Activated CD8-positive, alpha-beta memory T cell treated with anti-CD3 and anti-CD28 coated beads, Interleukin-2, amount 50 U/mL, for 24 hours (primary cell): ENCODE results near the gene TULP3.

Experiments used
- DNase-seq: peaks from one replicate; pipeline ENCODE4 v3.0.0-alpha.2; 2020; ENCODE audit errors: extremely low read depth

TULP3 gene

DNA sequence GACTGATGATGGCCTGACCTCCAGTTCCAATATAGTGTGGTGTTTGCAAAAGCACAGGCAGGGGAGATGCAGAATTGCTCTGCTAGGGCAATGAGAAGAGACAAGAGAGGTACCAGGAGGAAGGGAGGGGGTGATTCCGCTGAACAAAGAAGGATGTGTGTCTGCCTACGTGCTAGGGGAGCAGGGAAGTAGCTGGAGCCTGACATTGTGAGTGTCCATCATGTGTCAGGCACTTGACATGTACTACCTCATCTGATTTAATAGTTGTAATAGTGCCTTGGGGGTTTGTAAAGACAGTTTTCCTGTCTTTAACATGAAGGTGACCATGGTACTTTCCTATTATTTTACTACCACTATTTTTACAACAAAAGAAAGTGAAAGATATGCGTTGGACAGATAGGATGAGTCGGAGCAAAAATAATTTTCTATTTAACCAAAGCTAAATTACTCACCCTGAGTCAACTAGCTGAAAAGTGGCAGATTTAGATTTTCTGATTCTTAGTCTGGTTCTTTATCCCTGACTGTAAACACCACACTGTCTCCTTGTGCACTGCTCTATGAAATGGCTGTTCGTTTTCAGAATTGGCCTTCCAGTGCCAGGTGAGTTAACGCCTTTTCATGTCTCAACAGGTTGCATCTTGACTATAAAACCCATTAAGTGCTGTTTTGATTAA is 34.8 kb downstream of the TULP3 start:
- DNase-seq: no peak

DNA sequence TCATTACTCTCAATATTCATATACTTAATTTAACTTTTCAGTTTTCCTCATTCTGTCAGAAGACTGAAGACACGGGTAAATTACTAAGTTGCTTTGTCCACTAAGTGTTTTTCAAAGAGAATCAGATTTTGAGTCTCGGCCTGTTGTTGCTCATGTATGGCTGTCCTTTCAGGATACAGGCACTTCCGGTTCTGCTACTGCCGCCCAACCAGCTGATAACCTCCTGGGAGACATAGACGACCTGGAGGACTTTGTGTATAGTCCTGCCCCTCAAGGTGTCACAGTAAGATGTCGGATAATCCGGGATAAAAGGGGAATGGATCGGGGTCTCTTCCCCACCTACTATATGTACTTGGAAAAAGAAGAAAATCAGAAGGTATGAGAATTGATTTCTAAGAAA is 40.2 kb downstream of the TULP3 start:
- no peak for DNase-seq

DNA sequence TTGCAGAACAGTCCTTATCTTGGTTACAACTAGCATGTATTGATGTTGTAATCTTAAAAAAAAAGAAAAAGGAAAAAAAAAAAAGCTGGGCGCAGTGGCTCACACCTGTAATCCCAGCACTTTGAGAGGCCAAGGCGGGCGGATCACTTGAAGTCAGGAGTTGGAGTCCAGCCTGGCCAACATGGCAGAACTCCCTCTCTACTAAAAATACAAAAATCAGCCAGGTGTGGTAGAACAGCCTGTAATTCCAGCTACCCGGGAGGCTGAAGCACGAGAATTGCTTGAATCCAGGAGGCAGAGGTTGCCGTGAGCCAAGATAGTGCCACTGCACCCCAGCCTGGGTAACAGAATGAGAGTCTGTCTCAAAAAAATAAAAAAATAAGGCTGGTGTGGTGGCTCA is 42.9 kb downstream of the TULP3 start:
- DNase-seq: no peak

DNA sequence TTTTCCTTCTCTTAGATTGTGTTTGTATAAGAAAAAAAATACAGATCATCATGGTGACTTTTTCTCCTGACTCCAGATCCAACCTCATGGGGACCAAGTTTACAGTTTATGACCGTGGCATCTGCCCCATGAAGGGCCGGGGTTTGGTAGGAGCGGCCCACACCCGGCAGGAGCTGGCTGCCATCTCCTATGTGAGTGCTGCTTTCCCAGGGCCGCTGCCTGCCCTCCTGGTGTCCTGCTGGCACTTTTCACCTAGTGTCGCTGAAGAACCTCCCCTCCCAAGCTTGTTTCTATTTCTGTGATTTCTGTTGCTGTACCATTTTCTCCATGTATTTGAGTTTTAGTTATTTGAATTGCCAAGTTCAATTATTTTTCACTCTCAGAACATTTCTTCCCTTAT is 43.7 kb downstream of the TULP3 start:
- no peak for DNase-seq

DNA sequence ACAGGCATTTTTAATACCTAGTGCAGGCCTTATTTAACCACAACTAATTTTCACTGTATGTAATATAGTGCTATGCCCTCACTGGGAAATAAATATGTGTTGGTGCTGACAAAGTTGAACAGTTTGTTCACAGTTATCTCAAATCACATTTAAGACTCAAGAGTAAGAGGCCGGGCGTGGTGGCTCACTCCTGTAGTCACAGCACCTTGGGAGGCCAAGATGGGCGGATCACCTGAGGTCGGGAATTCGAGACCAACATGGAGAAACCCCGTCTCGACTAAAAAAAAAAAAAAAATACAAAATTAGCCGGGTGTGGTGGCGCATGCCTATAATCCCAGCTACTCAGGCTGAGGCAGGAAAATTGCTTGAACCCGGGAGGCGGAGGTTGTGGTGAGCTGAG is 45.6 kb downstream of the TULP3 start:
- DNase-seq: no peak

DNA sequence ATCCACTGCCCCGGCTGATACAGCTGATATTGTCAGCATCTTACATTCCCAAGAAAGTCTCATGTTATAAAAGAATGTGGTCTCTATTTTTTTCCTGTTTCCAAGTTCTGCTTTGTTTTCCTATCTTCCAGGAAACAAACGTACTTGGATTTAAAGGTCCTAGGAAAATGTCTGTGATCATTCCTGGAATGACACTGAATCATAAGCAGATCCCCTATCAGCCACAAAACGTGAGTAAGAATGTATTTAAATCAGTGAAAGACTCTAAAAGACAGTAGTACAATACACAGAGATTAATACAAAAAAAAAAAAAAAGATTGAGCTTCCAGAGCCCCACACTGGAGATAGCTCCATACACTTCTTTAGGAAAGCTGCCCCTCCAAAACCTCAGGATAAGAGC is 46.8 kb downstream of the TULP3 start:
- DNase-seq: no peak

DNA sequence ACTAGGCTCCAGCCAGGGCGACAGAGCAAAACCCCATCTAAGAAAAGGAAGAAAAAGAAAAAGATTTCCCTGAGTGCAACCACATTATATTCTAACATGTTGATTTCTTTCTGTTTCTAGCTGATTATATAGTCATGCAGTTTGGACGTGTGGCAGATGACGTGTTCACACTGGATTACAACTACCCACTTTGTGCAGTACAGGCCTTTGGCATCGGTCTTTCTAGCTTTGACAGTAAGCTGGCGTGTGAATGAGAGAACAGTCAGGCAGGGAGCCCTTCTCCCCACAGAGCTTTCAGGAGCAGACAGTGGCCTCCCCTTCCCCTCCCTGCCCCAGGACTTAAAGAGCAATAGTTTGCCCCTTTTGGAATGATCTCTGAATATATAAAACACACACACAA is 48.5 kb downstream of the TULP3 start:
- DNase-seq: no peak

DNA sequence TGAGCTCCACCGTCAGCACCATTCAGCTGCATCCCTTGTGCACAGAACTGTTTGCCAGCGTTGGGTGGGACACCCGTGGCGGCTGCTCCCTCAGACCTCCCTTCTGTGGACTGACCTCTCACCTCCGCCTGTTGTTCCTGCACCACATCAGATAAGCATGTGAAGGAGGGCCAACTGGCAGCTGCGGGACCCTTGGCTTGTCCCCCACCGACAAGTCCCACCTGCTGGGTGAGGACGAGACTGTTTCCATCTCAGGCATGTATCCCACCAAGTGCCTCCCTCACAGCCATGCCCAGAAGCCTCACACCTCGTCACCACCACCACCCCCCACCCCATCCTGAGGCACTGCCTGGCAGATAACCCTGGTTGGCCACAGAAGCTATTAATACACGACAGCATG is 49.9 kb downstream of the TULP3 start:
- DNase-seq: no peak

DNA sequence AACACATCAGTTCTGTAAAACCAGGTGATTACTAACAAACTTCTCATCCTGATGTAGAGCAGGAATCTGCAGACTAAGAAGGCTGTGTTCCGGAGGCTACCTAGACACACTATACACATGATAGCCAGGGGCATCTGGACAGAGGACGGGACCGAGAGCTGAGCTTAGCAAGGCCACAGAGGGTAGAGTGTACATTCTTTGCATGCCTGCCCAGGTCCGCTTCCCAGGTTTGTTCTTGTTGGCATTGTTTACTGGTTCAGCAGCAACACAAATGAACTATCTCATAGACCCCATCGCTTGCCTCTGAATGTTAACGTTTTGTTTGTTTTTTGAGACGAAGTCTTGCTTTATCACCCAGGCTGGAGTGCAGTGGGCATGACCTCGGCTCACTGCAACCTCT is 50.8 kb downstream of the TULP3 start:
- no peak for DNase-seq

DNA sequence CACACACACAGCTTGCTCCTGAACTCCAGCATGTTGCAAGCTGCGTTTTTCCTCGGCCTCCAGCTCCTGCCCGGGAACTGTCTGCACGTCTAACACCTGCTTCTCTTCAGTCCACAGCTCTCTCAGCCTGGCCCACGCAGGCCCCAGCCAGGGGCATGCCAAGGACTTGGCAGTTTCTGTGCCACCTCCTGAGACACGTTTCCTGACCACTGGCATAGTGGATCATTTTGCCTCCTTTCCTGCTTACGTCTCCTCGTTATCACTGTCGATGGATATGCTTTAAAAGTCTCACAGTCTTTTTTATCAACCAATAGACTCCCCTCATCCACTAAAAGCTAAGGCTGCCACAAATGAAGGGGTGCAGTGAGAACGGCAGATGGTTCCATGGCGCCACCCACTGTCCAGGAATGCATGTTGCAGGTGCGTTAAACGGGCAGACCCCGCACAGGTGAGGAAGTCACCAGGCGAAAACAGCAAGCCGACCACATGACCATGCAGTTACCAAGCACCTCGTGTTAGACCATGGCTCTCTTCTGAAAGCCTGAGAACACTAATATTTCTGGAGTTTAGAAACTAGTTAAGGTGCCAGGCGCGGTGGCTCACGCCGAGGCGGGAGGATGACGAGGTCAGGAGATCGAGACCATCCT is 53.8 kb downstream of the TULP3 start:
- no peak for DNase-seq

DNA sequence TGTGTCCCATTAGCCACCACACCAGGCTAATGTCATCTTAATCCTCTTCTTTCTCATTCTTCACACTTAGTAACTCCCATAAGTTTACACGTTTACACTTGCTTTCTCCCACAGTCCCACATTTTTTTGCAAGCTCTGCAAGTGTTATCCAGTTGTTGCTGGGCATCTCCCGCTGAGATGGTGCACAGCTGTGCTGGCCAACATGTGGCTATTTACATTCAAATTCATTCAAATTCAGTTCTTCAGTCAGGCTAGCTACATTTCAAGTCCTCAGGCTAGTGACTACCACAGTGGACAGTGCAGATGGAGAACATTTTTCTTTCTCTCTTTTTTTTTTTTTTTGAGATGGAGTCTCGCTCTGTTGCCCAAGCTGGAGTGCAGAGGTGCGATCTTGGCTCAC is 58.7 kb downstream of the TULP3 start:
- no peak for DNase-seq

DNA sequence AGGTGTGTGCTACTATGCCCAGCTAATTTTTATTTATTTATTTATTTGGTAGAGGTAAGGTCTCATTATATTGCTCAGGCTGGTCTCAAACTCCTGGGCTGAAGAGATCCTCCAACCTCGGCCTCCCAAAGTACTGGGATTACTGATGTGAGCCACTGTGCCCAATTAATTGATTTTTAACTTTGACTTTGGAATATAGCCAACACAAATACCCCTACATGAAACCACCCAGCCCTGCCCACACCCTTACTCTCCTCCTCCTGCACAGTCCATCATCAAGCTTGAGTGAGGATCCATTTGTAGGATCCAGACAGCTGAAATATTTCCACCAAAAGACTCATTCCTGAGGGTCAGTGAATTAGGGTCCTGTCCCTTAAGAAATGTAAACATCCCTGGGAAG is 65.2 kb downstream of the TULP3 start:
- no peak for DNase-seq

DNA sequence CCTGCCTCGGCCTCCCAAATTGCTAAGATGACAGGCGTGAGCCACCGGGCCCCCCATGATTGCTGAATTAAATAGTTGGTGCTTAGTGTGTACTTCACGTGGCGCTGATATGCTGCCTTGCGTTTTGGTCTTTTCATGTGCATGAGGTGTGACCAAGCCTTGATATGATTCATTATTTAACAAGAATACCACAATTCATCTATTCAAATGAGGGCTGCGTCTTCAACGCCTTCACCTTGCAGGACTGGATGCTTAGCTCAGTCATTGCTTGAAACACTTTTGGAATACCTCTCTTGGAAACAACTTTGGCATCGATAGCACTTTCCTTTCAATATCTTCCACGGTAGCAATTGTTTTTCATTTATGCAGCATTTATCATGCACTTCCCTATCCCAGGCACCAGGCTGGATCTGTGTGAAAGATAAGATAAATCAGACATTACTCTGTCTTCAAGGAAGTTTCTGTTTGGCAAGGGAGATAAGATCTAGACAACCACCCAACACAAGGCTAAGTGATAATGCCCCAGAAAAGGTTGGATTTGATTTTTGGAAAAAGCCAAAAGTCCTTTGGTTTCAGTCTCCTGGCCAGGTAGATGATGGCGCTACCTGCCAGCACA is 67.2 kb downstream of the TULP3 start:
- DNase-seq: no peak

DNA sequence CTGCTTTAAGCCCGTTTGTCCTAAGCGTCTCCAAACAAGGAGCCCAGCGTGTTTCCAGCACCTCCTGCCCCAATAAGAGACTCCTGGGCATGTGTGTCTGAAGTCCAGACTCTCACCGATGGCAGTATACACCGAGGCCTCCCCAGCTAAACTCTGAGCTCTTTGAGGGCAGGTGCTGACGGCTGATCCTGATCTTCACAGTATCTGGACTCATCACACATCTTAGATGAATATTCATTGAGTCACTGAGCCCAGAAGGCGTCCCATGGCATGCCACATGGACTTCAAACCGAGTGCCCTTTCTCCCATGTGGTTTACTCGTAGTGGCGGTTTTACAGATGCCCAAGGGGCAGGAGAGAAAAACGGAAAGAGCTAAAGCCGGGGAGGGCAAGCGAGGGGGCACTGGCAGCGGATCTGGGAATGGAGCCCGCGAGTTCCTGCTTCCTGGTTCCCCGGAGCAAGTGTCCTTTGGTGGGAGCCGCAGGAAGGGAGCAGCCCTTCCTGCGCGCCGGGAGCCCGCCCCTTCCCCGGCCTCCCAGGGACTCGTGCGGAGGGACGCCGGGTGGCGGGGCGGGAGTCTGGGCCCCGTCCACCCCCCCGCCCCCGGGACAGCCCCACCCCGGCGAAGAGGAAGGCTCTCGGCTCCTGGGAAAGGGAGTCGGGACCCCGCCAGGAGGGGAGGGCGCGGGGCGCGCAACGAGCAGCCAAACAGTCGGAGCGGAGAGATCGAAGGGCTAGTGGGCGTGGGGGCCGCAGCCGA is 67.9 kb downstream of the TULP3 start:
- no peak for DNase-seq

DNA sequence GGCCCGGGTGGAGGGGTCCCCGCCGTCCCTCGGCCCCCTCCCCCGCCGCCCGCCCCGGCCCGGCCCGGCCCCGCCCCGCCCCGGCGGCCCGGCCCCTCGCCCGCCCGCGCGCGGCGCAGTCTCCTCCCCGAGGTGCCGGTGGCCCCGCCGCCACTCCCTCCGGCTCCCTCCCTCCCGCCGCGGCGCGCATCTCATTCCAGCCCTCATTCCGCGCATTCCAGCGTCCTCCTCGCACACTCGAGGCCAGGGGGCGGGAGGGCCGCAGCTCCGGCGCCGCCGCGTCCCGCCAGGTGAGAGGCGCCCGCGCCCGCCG is 68.5 kb downstream of the TULP3 start, which contains the start of gene TEAD4:
TEAD4 (plus strand) TSS at position 206 of the 313 bp plus-strand sequence.
- no peak for DNase-seq

DNA sequence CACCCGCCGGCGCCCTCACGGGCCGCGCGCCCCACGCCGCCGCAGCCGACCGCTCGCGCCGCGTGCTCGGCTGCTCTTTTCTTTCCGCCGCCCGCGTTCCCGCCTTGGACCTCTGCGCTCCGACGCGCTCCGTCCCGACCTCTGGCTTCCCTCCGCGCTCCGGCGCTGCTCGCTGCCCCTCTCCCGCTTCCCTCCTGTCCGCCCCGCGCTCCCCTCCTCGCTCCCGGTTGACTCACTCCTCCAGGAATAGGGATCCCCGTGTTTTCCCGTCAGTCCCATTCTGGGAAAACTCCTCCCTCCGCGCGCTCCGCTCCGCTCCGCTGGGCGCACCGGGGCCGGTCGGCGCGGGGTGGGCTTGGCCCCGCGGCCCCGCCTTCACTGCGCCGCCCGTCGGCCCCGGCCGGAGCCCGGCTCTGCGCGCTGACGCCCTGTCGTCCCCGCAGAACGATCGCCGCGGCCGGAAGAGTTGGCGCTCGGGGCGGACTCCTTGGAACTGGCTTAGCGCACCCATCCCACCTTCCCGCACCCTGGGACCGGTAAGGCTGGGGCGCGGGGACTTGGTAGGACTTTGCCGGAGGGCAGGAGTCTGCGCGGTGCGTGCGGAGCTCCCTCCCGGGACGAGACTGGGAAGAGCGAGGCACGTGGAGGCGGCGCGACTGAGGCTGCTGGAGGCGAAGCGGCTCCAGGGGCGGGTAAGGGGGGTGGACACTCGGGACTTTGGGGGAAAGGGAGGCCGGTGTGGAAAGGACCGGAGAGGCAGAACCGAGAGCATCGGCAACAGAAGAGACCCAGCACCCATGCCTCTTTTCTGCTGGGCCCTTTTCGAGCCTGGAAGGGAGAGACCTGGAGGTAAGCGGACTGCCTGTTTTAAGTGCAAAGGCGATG is 69.1 kb downstream of the TULP3 start:
- no peak for DNase-seq

DNA sequence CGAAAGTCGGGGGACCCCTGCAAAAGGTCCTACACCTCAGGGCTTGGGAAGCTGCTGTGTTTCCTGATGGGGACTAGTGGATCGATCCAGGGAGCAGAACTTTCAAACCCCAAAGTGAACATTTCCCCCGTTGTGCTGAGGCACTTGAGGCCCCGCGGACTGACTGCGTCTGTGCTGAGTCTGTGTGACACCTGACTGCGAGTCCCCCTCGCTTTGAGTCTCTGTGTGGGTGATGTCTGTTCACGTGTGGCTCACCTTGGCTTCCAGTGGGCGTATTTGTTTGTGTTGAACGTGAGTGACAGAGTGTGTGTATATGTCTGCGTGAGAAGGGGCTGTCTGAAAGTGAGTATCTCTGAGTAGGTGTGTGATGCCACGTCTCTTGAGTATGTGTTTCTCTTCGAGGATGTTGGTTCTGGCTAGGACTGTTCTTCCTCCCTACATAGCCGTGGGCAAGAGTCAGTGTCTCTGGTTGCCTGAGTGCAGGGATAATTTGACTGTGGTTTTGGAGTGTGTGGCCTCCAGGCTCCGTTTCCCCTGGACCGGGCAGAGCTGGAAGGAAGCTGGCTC is 69.8 kb downstream of the TULP3 start:
- no peak for DNase-seq

DNA sequence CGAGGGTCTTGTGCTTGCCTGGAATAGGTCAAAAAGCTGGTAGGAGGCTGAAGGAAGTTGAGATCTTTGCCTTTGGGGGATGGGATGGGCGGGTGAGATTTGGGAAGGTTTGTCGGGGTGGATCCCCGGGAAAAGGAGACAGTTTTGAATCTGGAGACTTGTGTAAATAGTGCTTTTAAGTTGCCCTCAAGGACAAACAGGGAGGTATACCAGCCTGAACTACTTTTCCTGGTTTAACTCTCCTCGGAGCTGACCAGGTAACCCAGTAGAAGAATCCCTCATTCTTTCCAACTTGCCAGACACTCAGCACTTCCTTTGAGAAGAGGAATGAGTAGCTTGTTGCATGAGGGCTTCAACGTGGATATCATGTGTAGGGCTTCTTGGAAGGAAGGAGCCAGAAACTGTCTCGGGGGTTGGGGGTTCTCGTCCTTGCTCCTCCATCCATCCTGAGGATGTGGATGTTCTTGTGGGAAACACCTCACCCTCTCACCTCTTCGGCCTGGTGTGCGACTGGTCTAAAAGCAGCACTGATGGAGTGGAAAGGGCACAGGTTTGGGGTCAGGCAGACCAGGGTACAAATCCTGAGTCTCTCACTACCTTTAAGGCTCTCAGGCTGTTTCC is 70.4 kb downstream of the TULP3 start:
- DNase-seq: no peak

DNA sequence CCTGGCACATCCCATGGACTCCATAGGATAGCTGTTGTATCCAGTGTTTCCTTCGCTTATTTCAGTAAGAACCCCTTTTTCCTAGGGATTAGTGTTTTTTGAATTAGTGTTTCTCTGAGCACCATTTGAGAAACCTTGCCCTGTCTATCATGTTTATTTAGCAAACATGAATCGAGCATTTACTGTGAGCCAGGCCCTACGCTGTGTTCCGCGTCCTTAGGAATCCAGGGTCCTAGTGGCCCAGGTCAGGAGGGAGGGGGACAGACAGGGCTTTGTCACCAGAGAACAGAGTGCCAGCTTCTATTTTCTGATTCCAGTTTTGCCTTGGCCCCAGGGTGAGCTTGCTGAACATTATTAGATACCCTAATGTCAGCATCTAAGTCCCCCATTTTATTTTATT is 71.0 kb downstream of the TULP3 start:
- DNase-seq: no peak

DNA sequence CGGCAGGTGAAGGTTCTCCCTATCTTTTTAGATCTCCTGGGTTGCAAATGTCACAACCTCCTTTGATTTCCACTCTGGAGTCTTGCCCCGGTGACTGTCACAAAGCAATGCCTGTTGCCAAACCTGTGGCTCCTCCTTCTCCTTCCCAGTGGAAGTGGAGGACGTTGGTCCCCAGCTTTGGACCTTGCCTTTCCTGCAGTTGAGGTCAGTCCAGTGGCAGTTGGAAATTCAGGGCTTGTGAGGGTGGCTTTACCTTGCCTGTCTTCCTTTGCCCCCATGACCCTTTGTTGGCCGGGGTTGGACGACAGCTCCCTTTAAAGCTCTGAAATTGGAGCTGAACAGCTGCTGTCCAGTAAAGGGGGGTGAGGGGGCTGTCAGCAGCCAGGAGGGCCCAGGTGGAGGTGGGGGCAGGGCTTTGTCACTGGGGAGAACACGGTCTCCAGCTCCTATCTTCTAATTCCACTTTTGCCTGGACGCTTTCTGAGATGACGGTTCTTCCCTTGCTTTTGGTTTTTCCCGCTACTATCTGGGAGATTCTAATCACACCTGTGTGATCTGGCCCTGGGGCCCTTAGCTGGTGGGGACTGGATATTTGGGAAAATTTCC is 72.6 kb downstream of the TULP3 start:
- DNase-seq: no peak
